Loucy (cell line): ENCODE data around the gene MMRN2.

Experiments used
- H2AFZ ChIP-seq: fragments of 200-600 bp; sonication (generic); 2 replicates; pipeline ENCODE4 v1.6.0; 2016; ENCODE audit warnings: antibody characterized with exemption, mild to moderate bottlenecking, low read length, moderate library complexity
- H3F3A ChIP-seq: fragments of 200-600 bp; 2 replicates; pipeline ENCODE4 v1.6.0; 2016; ENCODE audit warnings: antibody characterized with exemption, low read depth, mild to moderate bottlenecking
- H3K27me3 ChIP-seq: fragments of 200-600 bp; sonication (generic); 2 replicates; pipeline ENCODE4 v1.6.1; 2014; ENCODE audit warnings: low read length, mild to moderate bottlenecking; ENCODE audit not compliant: insufficient read depth, poor library complexity, severe bottlenecking
- H3K36me3 ChIP-seq: fragments of 200-600 bp; sonication (generic); 2 replicates; pipeline ENCODE4 v1.6.1; 2016; ENCODE audit warnings: low read length; ENCODE audit not compliant: insufficient read depth
- H3K4me1 ChIP-seq: fragments of 200-600 bp; sonication (generic); 2 replicates; pipeline ENCODE4 v1.5.1; 2014; ENCODE audit warnings: low read length, mild to moderate bottlenecking; ENCODE audit not compliant: insufficient read depth, poor library complexity, severe bottlenecking
- H3K4me2 ChIP-seq: fragments of 200-600 bp; sonication (generic); 2 replicates; pipeline ENCODE4 v1.6.0; 2014; ENCODE audit warnings: antibody characterized with exemption, low read length, low read depth, mild to moderate bottlenecking; ENCODE audit not compliant: poor library complexity, severe bottlenecking
- H3K4me3 ChIP-seq: fragments of 200-600 bp; sonication (generic); 2 replicates; pipeline ENCODE4 v1.5.1; 2014; ENCODE audit warnings: low read length, mild to moderate bottlenecking, mixed read lengths; ENCODE audit not compliant: poor library complexity, severe bottlenecking
- H3K79me2 ChIP-seq: fragments of 200-600 bp; sonication (generic); 2 replicates; pipeline ENCODE4 v1.6.1; 2014; ENCODE audit warnings: low read length; ENCODE audit not compliant: insufficient read depth
- H3K9ac ChIP-seq: fragments of 200-600 bp; sonication (generic); 2 replicates; pipeline ENCODE4 v1.6.0; 2014; ENCODE audit warnings: mild to moderate bottlenecking, low read depth, low read length, moderate library complexity; ENCODE audit not compliant: poor library complexity, severe bottlenecking
- H3K9me2 ChIP-seq: fragments of 200-600 bp; sonication (generic); replicated peaks from 2 replicates; pipeline ENCODE4 v1.6.1; 2016; ENCODE audit warnings: low read depth, low read length, mixed read lengths
- H3K9me3 ChIP-seq: fragments of 200-600 bp; sonication (generic); 2 replicates; pipeline ENCODE4 v1.6.1; 2014; ENCODE audit warnings: mild to moderate bottlenecking, antibody characterized with exemption, low read length, low read depth; ENCODE audit not compliant: insufficient read depth
- H4K20me1 ChIP-seq: fragments of 200-600 bp; sonication (generic); 2 replicates; pipeline ENCODE4 v1.6.0; 2014; ENCODE audit warnings: antibody characterized with exemption, low read length, mild to moderate bottlenecking; ENCODE audit not compliant: insufficient read depth, poor library complexity, severe bottlenecking
- EZH2phosphoT487 ChIP-seq: fragments of 200-600 bp; IDR thresholded peaks from 2 replicates; pipeline ENCODE4 v1.6.1; 2018; ENCODE audit warnings: antibody characterized with exemption, mild to moderate bottlenecking, moderate library complexity, borderline replicate concordance
- TF ChIP-seq, protein P1 (sequence below): fragments of 200-600 bp; sonication (generic); conservative IDR thresholded peaks from 2 replicates; pipeline ENCODE4 v1.5.1; 2014; ENCODE audit warnings: mild to moderate bottlenecking, antibody characterized with exemption, low read length

MMRN2 gene

DNA sequence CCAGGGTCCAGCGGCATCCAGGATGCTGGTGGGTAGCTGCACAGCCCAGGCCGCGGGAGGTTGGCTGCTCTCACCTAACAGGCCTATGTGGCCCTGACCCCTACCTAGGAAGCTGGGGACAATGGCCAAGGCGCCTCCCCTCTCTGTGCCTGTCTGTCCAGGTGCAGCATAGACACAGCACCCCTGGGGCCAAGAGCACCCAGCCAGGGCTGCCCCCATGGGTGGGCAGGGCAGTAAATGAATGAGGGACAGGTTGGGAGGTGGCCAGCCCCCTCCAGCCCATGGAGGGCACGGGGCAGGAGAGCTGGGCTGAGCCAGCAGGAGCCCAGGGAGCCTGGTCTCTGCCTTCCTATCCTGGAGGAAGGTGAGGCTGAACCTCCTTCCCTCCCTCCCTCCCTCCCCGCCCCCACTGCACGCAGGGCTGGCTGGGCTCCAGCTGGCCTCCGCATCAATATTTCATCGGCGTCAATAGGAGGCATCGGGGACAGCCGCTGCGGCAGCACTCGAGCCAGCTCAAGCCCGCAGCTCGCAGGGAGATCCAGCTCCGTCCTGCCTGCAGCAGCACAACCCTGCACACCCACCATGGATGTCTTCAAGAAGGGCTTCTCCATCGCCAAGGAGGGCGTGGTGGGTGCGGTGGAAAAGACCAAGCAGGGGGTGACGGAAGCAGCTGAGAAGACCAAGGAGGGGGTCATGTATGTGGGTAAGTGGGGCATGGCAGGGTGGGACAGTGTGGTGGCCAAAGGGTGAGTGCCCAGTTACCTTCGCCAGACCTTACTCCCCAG lies 893 bp upstream of the MMRN2 start, which contains the start of gene SNCG:
Gene SNCG, plus strand, starts transcription at position 484 of the 785 bp plus-strand sequence. Its CDS starts 99 bp downstream, at position 583.
- Histone ChIP-seq H3K4me1 (peaks cover 6% of the 10 kb centered on the region), H3K4me3 (no peak within 1 kb of the TSS), H3K36me3 (no peaks in the 10 kb centered on the region), H3K9me3 (no peaks in the 10 kb centered on the region), H3K4me2 (no peak within 1 kb of the TSS), H3K79me2 (no peaks in the 10 kb centered on the region), H4K20me1 (no peaks in the 10 kb centered on the region), H3K27me3 (no peaks in the 10 kb centered on the region), H3K9ac (no peak within 1 kb of the TSS), H3K9me2 (no peaks in the 10 kb centered on the region), H3F3A (no peaks in the 10 kb centered on the region), H2AFZ (no peak within 1 kb of the TSS; the same call in 1 of the 2 replicates)
- TF ChIP-seq EZH2phosphoT487: no peak
- TF ChIP-seq, protein P1, sequence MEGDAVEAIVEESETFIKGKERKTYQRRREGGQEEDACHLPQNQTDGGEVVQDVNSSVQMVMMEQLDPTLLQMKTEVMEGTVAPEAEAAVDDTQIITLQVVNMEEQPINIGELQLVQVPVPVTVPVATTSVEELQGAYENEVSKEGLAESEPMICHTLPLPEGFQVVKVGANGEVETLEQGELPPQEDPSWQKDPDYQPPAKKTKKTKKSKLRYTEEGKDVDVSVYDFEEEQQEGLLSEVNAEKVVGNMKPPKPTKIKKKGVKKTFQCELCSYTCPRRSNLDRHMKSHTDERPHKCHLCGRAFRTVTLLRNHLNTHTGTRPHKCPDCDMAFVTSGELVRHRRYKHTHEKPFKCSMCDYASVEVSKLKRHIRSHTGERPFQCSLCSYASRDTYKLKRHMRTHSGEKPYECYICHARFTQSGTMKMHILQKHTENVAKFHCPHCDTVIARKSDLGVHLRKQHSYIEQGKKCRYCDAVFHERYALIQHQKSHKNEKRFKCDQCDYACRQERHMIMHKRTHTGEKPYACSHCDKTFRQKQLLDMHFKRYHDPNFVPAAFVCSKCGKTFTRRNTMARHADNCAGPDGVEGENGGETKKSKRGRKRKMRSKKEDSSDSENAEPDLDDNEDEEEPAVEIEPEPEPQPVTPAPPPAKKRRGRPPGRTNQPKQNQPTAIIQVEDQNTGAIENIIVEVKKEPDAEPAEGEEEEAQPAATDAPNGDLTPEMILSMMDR: no peak

DNA sequence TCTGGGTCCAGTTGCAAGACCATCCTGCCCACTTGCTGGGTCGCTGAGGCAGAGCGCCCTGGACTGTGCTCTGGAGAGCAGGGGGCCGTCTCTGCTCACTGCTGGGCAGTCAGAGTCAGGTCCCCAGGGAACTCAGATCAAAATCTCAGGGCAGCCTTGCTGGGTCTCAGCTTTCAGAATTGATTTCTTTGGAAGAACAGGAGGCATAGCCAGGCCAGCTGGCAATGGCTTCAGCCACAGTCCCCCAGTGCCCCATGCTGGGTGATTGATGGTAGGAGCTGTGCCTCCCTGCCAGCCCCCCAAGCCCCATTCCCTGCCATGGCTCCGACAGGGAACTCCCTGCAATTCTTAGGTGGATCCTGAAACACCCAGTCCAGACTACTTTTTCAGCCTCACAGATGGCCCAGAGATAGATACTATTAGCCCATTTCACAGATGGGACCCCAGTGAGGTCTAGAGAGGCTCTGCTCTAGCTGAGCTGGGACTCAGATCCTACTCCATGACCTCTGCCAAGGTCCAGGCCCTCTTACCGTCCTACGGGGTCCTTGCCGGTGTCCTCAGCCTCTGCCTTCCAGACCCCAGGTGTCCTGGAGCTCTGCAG lies 467 bp downstream of the MMRN2 start:
- no peaks in the 10 kb centered on the region for H3K27me3 ChIP-seq
- H3K4me3 ChIP-seq: no peak overlapping the region
- H3K4me1 ChIP-seq: peaks cover 6% of the 10 kb centered on the region
- no peaks in the 10 kb centered on the region for H3K36me3 ChIP-seq
- peaks cover 4% of the 10 kb centered on the region; the same call in 1 of the 2 replicates for H3K9me3 ChIP-seq
- H3F3A ChIP-seq: no peaks in the 10 kb centered on the region
- H4K20me1 ChIP-seq: no peaks in the 10 kb centered on the region
- H3K9ac ChIP-seq: no peak overlapping the region
- H3K4me2 ChIP-seq: no peak overlapping the region
- no peak for TF ChIP-seq EZH2phosphoT487
- TF ChIP-seq, protein P1: no peak
- no peaks in the 10 kb centered on the region for H3K79me2 ChIP-seq
- H2AFZ ChIP-seq: no peak overlapping the region
- H3K9me2 ChIP-seq: no peaks in the 10 kb centered on the region

DNA sequence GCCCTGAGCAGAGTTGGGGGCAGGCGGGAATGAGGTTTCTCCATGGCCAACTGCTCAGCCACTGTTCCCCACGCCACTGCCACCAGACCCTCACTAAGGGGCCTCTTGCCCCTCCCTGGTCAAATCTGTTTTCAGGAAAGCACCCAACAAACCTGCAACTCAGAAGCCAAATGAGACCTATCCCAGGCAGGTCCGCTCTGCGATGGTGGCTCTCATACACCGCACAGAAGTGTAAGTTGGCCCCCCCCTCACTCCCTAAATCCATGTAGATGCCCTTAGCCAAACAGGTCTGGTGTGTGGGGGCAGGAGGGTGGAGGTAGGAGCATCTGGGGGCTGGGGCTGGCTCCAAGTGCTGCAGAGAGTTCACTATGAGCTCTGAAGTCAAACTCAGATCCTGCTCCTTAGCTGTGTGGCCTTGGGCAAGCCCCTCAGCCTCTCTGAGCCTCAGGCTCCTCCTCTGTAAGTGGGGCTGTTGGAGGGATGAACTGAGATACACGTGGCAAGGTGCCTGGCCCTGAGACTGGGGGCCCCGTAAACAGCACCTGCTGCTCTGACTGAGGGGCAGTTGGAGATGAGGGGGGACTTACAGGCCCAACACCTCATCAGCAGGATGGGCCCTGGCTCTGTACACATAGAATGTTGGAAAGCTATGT lies 1.1 kb downstream of the MMRN2 start:
- Histone ChIP-seq H3K36me3 (no peaks in the 10 kb centered on the region), H2AFZ (no peak overlapping the region), H3K9ac (no peak overlapping the region), H3K4me3 (no peak overlapping the region), H3K9me3 (peaks cover 6% of the 10 kb centered on the region; the same call in 1 of the 2 replicates), H3F3A (no peaks in the 10 kb centered on the region), H3K27me3 (no peaks in the 10 kb centered on the region), H4K20me1 (no peaks in the 10 kb centered on the region), H3K4me1 (peaks cover 6% of the 10 kb centered on the region), H3K4me2 (no peak overlapping the region), H3K79me2 (no peaks in the 10 kb centered on the region), H3K9me2 (no peaks in the 10 kb centered on the region)
- no peak for TF ChIP-seq EZH2phosphoT487
- TF ChIP-seq, protein P1: no peak
